Left colon (tissue), 2 donors: ENCODE data around the gene CRHBP. TPM values are rescaled to one million over a fixed set of nuclear protein-coding genes. Genes with fewer than 3 reads are reported as not detected.
"Not testable (repeated sequence)": the region's sequence is repeated elsewhere in the genome, so short reads cannot be mapped to it uniquely, and the experiment has no call there.

Source experiments
- ATAC-seq: fragments of 200-7000 bp; cut with Tn5 transposase; one replicate; pipeline ENCODE4 v1.9.1; 2020; ENCODE audit warnings: mild to moderate bottlenecking, moderate library complexity
- DNase-seq, 2 donors: peaks; one replicate each; pipeline ENCODE4 v3.0.0-alpha.2; 2020
- intact Hi-C, 2 donors: fragments of 100-400 bp; cut with DNase I in 1 of 2; cut with micrococcal nuclease in 1 of 2; formaldehyde crosslinking; loops; one replicate each; pipeline versions ENCODE4 v1.11.2 to v1.14.0; 2022; cut with DNase I, micrococcal nuclease
- total RNA-seq, 2 donors: library from RNA; stranded (reverse); fragmentation: NEBNext Ultra II Directional; extraction: Animal tissue kit (Norgen Biotek cat#: 25700); gene quantifications; one replicate each; pipeline ENCODE4 v1.2.1, GENCODE V29; 2021
- donor health status: DM: no; HTN: no; CAD: no.
- donor health status: DM: yes; HTN: yes; CAD: no.

CRHBP gene
- total RNA-seq, 2 donors from 2014 or later = 0.87 TPM; not detected in 1

DNA sequence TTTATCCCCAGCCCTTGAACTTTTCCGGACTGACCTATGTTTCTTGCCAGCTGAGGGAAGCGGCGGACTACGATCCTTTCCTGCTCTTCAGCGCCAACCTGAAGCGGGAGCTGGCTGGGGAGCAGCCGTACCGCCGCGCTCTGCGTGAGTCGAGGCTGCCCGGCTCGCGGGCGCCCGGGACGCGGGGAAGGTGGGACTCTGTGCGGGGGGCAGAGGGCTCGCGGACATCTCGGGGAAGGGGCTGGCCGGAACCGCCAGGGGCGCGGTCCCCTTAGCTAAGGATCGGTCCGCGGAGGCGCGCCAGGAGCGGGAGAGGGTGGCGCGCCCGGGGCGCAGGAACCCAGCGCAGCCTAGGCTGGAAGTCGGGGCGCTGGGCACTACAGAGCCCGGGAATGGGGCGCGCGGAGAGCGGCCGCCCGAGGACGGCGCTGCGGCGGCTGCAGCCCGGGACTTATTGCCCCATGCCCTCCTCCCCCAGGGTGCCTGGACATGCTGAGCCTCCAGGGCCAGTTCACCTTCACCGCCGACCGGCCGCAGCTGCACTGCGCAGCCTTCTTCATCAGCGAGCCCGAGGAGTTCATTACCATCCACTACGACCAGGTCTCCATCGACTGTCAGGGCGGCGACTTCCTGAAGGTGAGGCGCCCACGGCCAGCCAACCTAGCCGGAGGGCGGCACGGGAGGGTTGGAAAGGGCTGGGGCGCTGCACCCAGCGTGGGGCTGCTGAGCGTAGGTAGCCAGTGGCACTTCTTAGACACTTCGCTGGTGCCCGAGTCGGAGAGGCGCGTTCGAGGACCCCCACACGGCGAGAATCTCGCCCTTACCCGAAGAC lies 922 bp downstream of the CRHBP start:
- no peak for DNase-seq
- no peak for ATAC-seq
- intact Hi-C loops = no loop called here

- DNase-seq (no peak), ATAC-seq (no peak)
- intact Hi-C loops = no loop called here
Measured at GRCh38 chr5:76954383-76954763, 1.5 kb downstream of the CRHBP start.

DNA sequence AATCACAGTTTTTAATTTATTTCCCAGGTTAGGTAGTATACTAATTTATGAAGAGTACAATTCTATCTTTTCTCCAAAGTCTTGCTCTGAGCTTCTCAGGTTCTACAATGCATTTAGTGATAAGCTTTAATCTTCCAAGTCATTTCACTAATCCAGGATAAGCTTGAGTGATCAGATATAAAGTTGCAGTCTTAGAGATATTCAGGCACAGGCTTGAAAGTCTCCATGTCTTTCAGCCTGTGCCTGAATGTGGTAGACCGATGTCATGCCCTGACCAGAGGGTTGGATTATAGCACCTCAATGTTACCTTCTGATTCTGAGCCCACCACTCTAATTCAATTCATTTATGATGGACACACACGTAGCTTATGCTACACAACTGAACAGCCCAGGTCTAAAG lies 3.2 kb downstream of the CRHBP start:
- ATAC-seq (no peak), DNase-seq (no peak)
- intact Hi-C loops = no loop called here

DNA sequence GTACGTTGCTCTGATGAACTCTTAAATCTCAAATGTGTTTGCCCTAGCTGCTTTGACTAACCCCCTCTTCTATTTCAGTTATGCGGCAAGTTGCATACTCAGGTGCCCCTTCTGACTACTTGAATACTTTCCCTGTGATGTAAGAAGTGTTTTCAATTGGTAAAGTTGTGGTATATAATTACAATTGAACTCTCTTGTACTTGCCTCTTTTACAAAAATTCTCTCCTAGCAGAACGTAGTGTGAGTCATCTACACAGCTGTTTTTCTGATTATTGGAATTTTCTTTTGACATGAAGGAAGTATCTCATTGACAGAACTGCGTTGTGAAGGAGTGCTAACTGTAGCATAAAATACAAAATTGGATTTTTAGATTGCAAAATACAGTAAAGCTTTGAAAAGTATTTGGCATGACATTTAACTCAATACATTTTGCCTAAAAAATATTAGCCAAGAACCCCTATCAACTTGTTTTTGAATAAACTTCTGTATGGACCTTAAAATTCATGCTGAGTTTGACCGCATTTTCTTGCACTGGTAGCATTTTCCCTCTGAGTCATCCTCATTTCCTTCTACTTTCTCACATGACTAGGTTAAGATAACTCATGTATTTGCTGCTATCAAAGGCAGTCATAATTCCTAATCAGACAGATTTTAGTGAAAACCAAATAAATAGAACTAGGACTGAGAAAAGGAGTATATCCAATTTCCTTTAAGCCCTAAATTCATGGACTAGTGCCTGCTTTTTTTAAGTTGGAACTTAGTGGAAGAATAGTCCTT lies 6.3 kb downstream of the CRHBP start:
- ATAC-seq = no peak
- intact Hi-C loops = no loop called here

GRCh38 chr5:76960004-76960625 lies 7.3 kb downstream of the CRHBP start:
- intact Hi-C loops = no loop called here
- ATAC-seq = no peak
- no peak for DNase-seq

More for the DNA sequence above, 6.3 kb downstream of the CRHBP start:
- no peak for DNase-seq

DNA sequence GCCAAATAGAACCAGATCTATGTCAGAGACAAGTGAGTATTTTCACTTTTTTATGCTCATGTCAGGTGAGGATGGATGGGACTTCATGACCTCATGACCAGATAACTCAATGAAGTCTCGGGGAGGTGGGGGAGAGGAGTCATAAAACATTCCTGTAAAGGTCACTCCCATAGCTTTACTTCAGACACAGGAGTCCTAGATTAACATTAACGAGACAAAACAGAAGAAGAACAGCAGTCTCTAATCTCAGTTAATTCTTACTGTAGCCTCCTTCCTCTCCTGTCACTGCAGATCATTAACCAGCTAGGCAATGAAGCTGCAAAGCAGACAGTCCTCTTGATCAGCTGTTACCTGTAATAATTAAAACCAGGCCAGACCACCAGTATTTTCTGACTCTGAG lies 11.2 kb downstream of the CRHBP start:
- ATAC-seq (no peak), DNase-seq (no peak)
- intact Hi-C loops = no loop called here

DNA sequence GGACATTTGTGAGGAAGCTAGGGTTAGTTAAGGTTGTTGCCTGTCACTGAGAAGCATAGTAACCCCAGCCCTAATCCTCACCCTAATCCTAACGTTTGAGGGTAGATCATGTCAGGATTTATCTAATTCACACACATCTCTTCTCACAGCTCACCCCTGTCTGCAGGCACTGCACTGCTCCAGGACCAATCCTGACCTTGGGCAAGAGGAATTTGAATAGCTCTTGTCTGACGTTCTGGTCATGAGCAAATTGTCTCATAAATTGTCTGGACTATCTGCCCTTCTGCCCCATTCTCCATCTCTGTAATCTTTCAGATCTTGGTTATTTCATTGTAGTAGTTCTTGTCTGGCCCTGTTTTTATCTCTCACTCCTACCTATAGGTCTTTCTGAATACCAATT lies 18.7 kb downstream of the CRHBP start:
- ATAC-seq = no peak

GRCh38 chr5:76972689-76973088 lies 19.8 kb downstream of the CRHBP start:
- no peak for DNase-seq
- ATAC-seq = peak; percentile 48
- intact Hi-C loops = no loop called here

More for the DNA sequence above, 18.7 kb downstream of the CRHBP start:
- no peak for DNase-seq
- intact Hi-C loops = no loop called here

- DNase-seq = no peak
- intact Hi-C loops = no loop called here
- no peak for ATAC-seq
Measured at GRCh38 chr5:76974785-76975184, 21.9 kb downstream of the CRHBP start.

DNA sequence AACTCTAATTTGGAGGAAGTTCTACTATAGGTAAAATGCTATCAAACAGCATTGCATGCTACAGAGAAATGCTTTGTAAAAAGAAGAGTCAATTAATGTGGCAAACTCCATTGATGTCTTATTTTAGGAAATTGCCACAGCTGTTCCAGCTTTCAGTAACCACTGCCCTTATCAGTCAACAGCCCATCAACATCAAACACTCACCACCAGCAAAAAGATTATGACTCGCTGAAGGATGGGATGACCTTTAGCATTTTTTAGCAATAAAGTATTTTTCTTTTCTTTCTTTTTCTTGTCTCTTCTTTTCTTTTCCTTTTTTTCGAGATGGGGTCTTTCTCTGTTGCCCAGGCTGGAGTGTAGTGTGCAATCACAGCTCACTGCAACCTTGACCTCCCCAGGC lies 26.0 kb downstream of the CRHBP start:
- intact Hi-C loops = no loop called here
- ATAC-seq = no peak
- DNase-seq = no peak

- ATAC-seq (no peak), DNase-seq (no peak)
- intact Hi-C loops = no loop called here
Measured at GRCh38 chr5:76980518-76981144, 27.8 kb downstream of the CRHBP start.

DNA sequence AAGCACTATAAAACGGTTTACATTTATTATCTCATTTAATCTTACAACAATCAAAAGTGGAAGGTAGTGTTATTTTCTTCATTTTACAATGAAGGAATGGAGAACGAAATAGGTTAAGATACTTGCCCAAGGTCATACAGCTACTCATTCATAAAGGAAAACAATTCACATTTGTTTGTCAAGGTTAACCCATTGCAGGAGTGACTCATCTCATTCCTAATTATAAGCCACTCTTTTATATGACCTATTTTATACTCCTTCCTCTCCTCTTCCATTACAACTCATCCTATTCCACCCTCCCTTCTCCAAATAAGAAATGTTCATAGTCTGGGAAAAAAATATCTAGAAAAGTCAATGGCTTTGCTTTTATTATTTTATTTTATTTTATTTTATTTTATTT lies 29.6 kb downstream of the CRHBP start:
- ATAC-seq (no peak), DNase-seq (no peak)
- intact Hi-C loops = no loop called here

- intact Hi-C loops = no loop called here
- no peak for ATAC-seq
- DNase-seq = no peak
Measured at GRCh38 chr5:76983468-76983867, 30.6 kb downstream of the CRHBP start.

- ATAC-seq (no peak), DNase-seq (no peak)
- intact Hi-C loops = no loop called here
Measured at GRCh38 chr5:76986825-76987526, 34.1 kb downstream of the CRHBP start.

DNA sequence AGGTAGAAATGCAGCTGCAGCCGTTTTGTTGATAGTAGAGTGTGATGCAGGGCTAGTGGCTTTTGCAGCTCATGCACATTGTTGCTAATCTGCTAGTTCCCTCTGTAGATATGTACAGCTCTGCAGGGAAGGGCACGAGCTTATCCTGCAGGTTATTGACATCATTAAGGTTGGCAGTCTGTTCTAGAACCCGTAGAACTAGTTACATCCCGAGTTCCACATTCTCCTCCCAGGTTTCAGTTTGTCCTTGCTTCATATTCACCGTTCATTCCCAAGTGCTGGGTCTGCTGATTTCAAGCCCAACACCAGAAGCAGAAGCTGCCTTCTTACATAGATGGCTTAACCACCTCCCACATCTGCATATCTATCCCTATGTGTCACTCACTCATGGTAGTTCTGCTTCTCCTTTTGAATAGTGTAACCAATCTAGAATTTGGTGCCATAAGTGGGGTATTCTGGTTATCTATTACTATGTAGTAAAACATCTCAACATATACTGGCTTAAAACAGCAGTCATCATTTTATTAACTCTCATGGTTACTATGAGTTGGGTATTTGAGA lies 38.1 kb downstream of the CRHBP start:
- ATAC-seq = no peak
- DNase-seq = no peak
- intact Hi-C loops = no loop called here

GRCh38 chr5:76993436-76993835 lies 40.6 kb downstream of the CRHBP start:
- intact Hi-C loops, DNase-seq: not testable (repeated sequence)
- ATAC-seq = peak; percentile 64

GRCh38 chr5:76994337-76994736 lies 41.5 kb downstream of the CRHBP start:
- ATAC-seq = no peak

GRCh38 chr5:76998251-76998650 lies 45.4 kb downstream of the CRHBP start:
- ATAC-seq, intact Hi-C loops, DNase-seq: not testable (repeated sequence)

More at GRCh38 chr5:76994337-76994736, 41.5 kb downstream of the CRHBP start:
- DNase-seq = no peak
- intact Hi-C loops = no loop called here
